Subcutaneous abdominal adipose tissue (tissue), 5 donors: ENCODE results near the gene ZKSCAN2.
A peak's percentile ranks its signal among the peaks of the same experiment; 100 is the strongest.

ENCODE experiments used
- H3K27ac ChIP-seq: one replicate; pipeline ENCODE4 v1.7.0; 2013; ENCODE audit warnings: low read depth, mild to moderate bottlenecking, inconsistent platforms, low read length, moderate library complexity
- H3K27me3 ChIP-seq, 5 donors: one replicate each; pipeline ENCODE4 v1.7.0; 2013; ENCODE audit warnings: low read length in 5 of 5, inconsistent platforms in 1 of 5; ENCODE audit not compliant: control insufficient read depth in 5 of 5, insufficient read depth in 4 of 5
- H3K36me3 ChIP-seq, 5 donors: one replicate each; pipeline ENCODE4 v1.7.0; 2013; ENCODE audit warnings: low read length in 5 of 5; ENCODE audit not compliant: control insufficient read depth in 5 of 5, insufficient read depth in 5 of 5
- H3K4me1 ChIP-seq, 5 donors: one replicate each; pipeline ENCODE4 v1.7.0; 2013; ENCODE audit warnings: low read length in 5 of 5, mild to moderate bottlenecking in 3 of 5, moderate library complexity in 1 of 5; ENCODE audit not compliant: control insufficient read depth in 5 of 5, insufficient read depth in 5 of 5
- H3K4me3 ChIP-seq, 5 donors: one replicate each; pipeline ENCODE4 v1.7.0; 2013; ENCODE audit warnings: low read length in 5 of 5, low read depth in 1 of 5
- H3K9ac ChIP-seq, 5 donors: one replicate each; pipeline ENCODE4 v1.7.0; 2013; ENCODE audit warnings: low read length in 5 of 5, mild to moderate bottlenecking in 4 of 5, moderate library complexity in 3 of 5
- H3K9me3 ChIP-seq, 5 donors: one replicate each; pipeline ENCODE4 v1.7.0; 2013; ENCODE audit warnings: low read length in 5 of 5; ENCODE audit not compliant: control insufficient read depth in 5 of 5
- donor health status: healthy.
- donor health status: healthy.
- donor health status: healthy.
- donor health status: healthy.
- donor health status: healthy.

ZKSCAN2 gene

GRCh38 chr16:25265968-25266367 is 8.3 kb upstream of the ZKSCAN2 start:
- H3K27me3 ChIP-seq: no peaks in the 10 kb centered on the region
- no peak overlapping the region for H3K9ac ChIP-seq
- H3K4me1 ChIP-seq: no peaks in the 10 kb centered on the region
- no peak overlapping the region for H3K4me3 ChIP-seq
- no peaks in the 10 kb centered on the region for H3K9me3 ChIP-seq
- H3K27ac ChIP-seq: no peak overlapping the region
- peaks cover 0 to 8% (median 0%) of the 10 kb centered on the region in 5 donors for H3K36me3 ChIP-seq

GRCh38 chr16:25264597-25264996 is 7.0 kb upstream of the ZKSCAN2 start:
- peaks cover 0 to 8% (median 0%) of the 10 kb centered on the region in 5 donors for H3K36me3 ChIP-seq
- H3K4me3 ChIP-seq: no peak overlapping the region
- H3K9me3 ChIP-seq: no peaks in the 10 kb centered on the region
- no peak overlapping the region for H3K9ac ChIP-seq
- no peaks in the 10 kb centered on the region for H3K4me1 ChIP-seq
- H3K27me3 ChIP-seq: no peaks in the 10 kb centered on the region
- H3K27ac ChIP-seq: no peak overlapping the region

GRCh38 chr16:25260416-25260815 is 2.8 kb upstream of the ZKSCAN2 start:
- H3K9me3 ChIP-seq: no peaks in the 10 kb centered on the region
- peaks cover 5 to 32% (median 27%) of the 10 kb centered on the region in 5 donors for H3K4me1 ChIP-seq
- peaks cover 0 to 8% (median 0%) of the 10 kb centered on the region in 5 donors for H3K36me3 ChIP-seq
- no peak overlapping the region for H3K27ac ChIP-seq
- H3K4me3 ChIP-seq: no peak overlapping the region
- H3K9ac ChIP-seq: no peak overlapping the region
- H3K27me3 ChIP-seq: no peaks in the 10 kb centered on the region

GRCh38 chr16:25258861-25259179 is 1.2 kb upstream of the ZKSCAN2 start:
- H3K4me3 ChIP-seq: peak overlapping the region; percentile 85 to 88 (median 86)
- no peaks in the 10 kb centered on the region for H3K27me3 ChIP-seq
- H3K27ac ChIP-seq: no peak overlapping the region
- H3K36me3 ChIP-seq: peaks cover 6 to 10% (median 6%) of the 10 kb centered on the region in 5 donors
- no peaks in the 10 kb centered on the region for H3K9me3 ChIP-seq
- peak overlapping the region in 1 of 5 donors; percentile 93 for H3K9ac ChIP-seq
- peaks cover 7 to 37% (median 34%) of the 10 kb centered on the region in 5 donors for H3K4me1 ChIP-seq

GRCh38 chr16:25257956-25258860 is 563 bp upstream of the ZKSCAN2 start:
- Histone ChIP-seq H3K4me3 (peak overlapping the region; percentile 85 to 88 (median 86)), H3K9ac (peak overlapping the region; percentile 26 to 93 (median 88)), H3K27me3 (no peaks in the 10 kb centered on the region), H3K9me3 (no peaks in the 10 kb centered on the region), H3K4me1 (peaks cover 7 to 37% (median 34%) of the 10 kb centered on the region in 5 donors), H3K27ac (peak overlapping the region; percentile 79), H3K36me3 (peaks cover 6 to 13% (median 10%) of the 10 kb centered on the region in 5 donors)

- no peaks in the 10 kb centered on the region for H3K9me3 ChIP-seq
- peaks cover 7 to 37% (median 34%) of the 10 kb centered on the region in 5 donors for H3K4me1 ChIP-seq
- H3K27me3 ChIP-seq: no peaks in the 10 kb centered on the region
- peaks cover 11 to 26% (median 18%) of the 10 kb centered on the region in 5 donors for H3K36me3 ChIP-seq
- H3K4me3 ChIP-seq: peak overlapping the region; percentile 85 to 88 (median 86)
- H3K9ac ChIP-seq: peak overlapping the region; percentile 82 to 93 (median 86)
- peak overlapping the region; percentile 79 for H3K27ac ChIP-seq
These were observed 763 bp downstream of the ZKSCAN2 start for GRCh38 chr16:25256695-25257469.

- Histone ChIP-seq H3K9ac (no peak overlapping the region), H3K27ac (no peak overlapping the region), H3K27me3 (no peaks in the 10 kb centered on the region), H3K4me3 (no peak overlapping the region), H3K4me1 (peaks cover 5 to 28% (median 27%) of the 10 kb centered on the region in 5 donors), H3K36me3 (peaks cover 20 to 42% (median 23%) of the 10 kb centered on the region in 5 donors), H3K9me3 (no peaks in the 10 kb centered on the region)
These were observed 4.3 kb downstream of the ZKSCAN2 start for GRCh38 chr16:25253322-25253721.

GRCh38 chr16:25250467-25250866 is 7.2 kb downstream of the ZKSCAN2 start:
- no peaks in the 10 kb centered on the region for H3K27me3 ChIP-seq
- H3K36me3 ChIP-seq: peaks cover 32 to 57% (median 41%) of the 10 kb centered on the region in 5 donors
- H3K27ac ChIP-seq: no peak overlapping the region
- H3K9ac ChIP-seq: no peak overlapping the region
- no peak overlapping the region for H3K4me3 ChIP-seq
- no peaks in the 10 kb centered on the region for H3K9me3 ChIP-seq
- H3K4me1 ChIP-seq: peaks cover 3 to 7% (median 6%) of the 10 kb centered on the region in 5 donors

- Histone ChIP-seq H3K4me1 (peaks cover 0 to 3% (median 0%) of the 10 kb centered on the region in 5 donors), H3K27ac (no peak overlapping the region), H3K27me3 (no peaks in the 10 kb centered on the region), H3K9me3 (no peaks in the 10 kb centered on the region), H3K4me3 (no peak overlapping the region), H3K9ac (no peak overlapping the region), H3K36me3 (peaks cover 15 to 30% (median 21%) of the 10 kb centered on the region in 5 donors)
These were observed 21.7 kb downstream of the ZKSCAN2 start for GRCh38 chr16:25235991-25236390.

- Histone ChIP-seq H3K4me1 (no peaks in the 10 kb centered on the region), H3K4me3 (no peak overlapping the region), H3K36me3 (no peaks in the 10 kb centered on the region), H3K27ac (no peak overlapping the region), H3K9me3 (no peaks in the 10 kb centered on the region), H3K9ac (no peak overlapping the region), H3K27me3 (no peaks in the 10 kb centered on the region)
These were observed 29.3 kb downstream of the ZKSCAN2 start for GRCh38 chr16:25228372-25228771.
